ENCODE measurements around the gene LMX1A. TPM values are rescaled to one million over a fixed set of nuclear protein-coding genes. Genes with fewer than 3 reads are reported as not detected.

LMX1A gene
- total and polyA plus RNA-seq, 7 donors = 0.04 to 1.2 (median 0.46) TPM; not detected in 2

DNA sequence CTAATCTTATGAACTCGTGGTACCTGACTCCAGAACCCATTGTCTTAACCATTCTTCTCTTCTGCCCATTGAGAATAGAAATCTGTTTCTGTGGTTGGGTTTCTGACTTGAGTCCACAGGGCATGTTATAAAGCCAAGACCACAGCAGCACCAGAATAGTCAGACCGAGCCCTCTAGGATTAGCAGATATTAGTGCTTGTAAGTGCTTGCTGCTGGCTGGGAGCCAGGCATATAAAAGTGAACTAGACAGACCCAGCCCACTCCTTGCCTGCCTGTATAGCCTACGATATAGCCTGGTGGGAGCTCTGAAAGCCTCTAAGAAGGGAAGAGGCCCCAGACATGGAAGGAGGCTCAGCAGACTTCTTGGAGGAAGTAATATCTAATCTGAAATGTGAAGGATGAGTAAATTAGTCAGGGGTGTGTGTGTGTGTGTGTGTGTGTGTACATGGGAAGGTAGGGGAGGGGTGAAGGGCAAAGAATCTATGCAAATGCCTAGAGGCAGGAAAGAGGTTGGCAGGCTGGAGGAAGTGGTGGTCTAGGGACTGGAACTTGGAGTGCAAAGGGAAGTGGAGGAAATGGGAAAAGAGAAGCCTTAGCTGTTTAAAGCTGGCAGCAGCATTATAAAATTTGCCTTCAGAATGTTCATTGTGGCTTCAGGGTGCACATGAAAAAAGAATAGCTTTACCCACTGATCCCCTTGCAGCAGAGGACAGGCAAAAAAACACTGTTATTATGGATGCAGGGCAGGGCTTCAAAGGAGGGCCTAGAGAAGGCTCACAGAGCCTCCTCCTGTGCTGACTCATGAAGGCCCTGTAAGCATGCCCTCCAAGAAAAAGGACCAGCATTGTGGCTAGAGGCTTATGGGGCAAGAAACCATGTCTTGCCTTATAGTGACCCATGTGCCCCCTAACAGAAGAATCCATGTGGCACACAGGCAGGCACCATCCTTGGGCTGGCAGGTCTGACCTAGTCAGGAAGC is 169.2 kb downstream of the LMX1A start:
- intact Hi-C loops (cut with DNase I) = no loop called here
- whole genome bisulfite sequencing, 2 donors = 33 to 59% methylated on average over 3 of the region's 3 CpGs

DNA sequence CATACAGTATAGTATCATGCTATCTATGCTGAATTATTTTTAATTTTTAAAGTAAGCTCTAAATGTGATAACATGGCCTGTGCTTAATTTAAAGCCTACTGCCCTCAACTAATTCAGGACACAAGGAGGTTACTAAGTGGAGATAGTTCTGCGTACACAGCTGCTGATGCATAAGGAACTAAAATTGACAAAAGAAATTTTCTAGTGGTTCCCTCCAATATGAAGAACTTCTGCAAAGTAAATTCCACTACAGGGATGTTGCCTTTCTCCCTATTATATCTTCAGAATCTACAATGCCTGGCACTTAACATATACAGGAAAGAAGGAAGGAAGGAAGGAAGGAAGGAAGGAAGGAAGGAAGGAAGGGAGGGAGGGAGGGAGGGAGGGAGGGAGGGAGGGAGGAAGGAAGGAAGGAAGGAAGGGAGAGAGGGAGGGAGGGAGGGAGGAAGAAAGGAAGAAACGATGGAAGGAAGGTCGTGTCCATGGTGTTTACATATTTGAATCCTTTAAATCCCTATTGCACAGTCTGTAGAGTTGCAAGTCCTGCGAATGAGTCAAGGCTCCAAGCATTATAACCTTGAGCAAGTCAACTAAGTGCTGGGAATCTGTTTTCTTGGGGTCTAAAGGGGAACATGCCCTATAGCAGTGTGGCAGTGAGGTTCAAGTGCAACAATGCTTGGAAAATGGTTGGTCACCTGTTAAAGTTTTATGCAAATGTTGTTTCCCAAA is 171.2 kb downstream of the LMX1A start:
- no peak overlapping the region for H3K27ac ChIP-seq
- H3K4me1 ChIP-seq = no peaks in the 10 kb centered on the region
- H3K4me3 ChIP-seq = no peak overlapping the region
- 61 to 67% methylated on average over 4 of the region's 4 CpGs for WGBS, 2 donors
- DNase-seq = no peak
- no peaks in the 10 kb centered on the region for H3K9me3 ChIP-seq
- H3K27me3 ChIP-seq = no peaks in the 10 kb centered on the region
- no peaks in the 10 kb centered on the region for H3K36me3 ChIP-seq
- intact Hi-C loops (cut with DNase I) = no loop called here
- TF ChIP-seq, protein P1, sequence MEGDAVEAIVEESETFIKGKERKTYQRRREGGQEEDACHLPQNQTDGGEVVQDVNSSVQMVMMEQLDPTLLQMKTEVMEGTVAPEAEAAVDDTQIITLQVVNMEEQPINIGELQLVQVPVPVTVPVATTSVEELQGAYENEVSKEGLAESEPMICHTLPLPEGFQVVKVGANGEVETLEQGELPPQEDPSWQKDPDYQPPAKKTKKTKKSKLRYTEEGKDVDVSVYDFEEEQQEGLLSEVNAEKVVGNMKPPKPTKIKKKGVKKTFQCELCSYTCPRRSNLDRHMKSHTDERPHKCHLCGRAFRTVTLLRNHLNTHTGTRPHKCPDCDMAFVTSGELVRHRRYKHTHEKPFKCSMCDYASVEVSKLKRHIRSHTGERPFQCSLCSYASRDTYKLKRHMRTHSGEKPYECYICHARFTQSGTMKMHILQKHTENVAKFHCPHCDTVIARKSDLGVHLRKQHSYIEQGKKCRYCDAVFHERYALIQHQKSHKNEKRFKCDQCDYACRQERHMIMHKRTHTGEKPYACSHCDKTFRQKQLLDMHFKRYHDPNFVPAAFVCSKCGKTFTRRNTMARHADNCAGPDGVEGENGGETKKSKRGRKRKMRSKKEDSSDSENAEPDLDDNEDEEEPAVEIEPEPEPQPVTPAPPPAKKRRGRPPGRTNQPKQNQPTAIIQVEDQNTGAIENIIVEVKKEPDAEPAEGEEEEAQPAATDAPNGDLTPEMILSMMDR (IDR thresholded peaks at IDR 0.05) = no peak
- TF ChIP-seq POLR2AphosphoS5 (IDR thresholded peaks at IDR 0.05) (no peak), POLR2A (IDR thresholded peaks at IDR 0.05) (no peak), EP300 (IDR thresholded peaks at IDR 0.05) (no peak)

More for the DNA sequence above, 169.2 kb downstream of the LMX1A start:
- DNase-seq = no peak
- Histone ChIP-seq H3K27me3 (no peaks in the 10 kb centered on the region), H3K4me1 (no peaks in the 10 kb centered on the region), H3K27ac (no peak overlapping the region), H3K36me3 (no peaks in the 10 kb centered on the region), H3K4me3 (no peak overlapping the region), H3K9me3 (no peaks in the 10 kb centered on the region)
- TF ChIP-seq, protein P1 (IDR thresholded peaks at IDR 0.05) = no peak
- TF ChIP-seq EP300 (IDR thresholded peaks at IDR 0.05) = no peak
- TF ChIP-seq POLR2A (IDR thresholded peaks at IDR 0.05) = no peak
- no peak for TF ChIP-seq POLR2AphosphoS5 (IDR thresholded peaks at IDR 0.05)

DNA sequence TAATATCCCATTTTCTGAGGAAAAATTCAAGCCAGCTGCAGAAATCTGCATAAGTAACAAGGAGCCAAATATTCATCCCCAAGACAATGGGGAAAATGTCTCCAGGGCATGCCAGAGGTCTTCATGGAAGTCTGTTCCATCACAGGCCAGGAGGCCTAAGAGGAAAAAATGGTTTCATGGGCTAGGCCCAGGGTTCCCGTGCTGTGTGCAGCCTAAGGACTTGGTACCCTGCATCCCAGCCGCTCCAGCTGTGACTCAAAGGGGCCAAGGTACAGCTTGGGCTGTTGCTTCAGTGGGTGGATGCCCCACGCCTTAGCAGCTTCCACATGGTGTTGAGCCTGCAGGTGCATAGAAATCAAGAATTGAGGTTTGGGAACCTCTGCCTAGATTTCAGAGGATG is 173.5 kb downstream of the LMX1A start:
- DNase-seq = no peak
- Histone ChIP-seq H3K4me1 (no peaks in the 10 kb centered on the region), H3K27ac (no peak overlapping the region), H3K27me3 (no peaks in the 10 kb centered on the region), H3K4me3 (no peak overlapping the region), H3K36me3 (no peaks in the 10 kb centered on the region), H3K9me3 (no peaks in the 10 kb centered on the region)
- TF ChIP-seq EP300 (IDR thresholded peaks at IDR 0.05) (no peak), POLR2A (IDR thresholded peaks at IDR 0.05) (no peak), POLR2AphosphoS5 (IDR thresholded peaks at IDR 0.05) (no peak)
- TF ChIP-seq, protein P1 (IDR thresholded peaks at IDR 0.05) = no peak
- 72 to 83% methylated on average over 3 of the region's 3 CpGs for WGBS, 2 donors
- intact Hi-C loops (cut with DNase I) = no loop called here

DNA sequence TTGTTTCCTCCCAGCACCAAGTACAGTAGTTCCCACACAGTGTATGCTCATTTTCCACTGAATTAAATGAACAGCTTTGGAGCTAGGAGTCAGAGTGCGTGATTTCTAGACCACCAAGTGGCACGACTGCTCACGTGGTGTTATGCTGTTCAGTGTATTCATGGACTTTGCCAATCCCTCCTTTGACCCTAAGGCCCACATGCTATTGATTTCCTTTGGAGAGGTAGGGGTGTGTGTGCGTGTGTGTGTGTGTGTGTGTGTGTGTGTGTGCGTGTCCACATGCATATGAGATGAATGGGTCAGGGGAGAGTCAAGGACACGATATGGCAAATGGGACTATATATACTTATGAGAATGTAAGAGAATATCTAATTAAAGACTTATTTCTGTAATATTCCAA is 177.2 kb downstream of the LMX1A start:
- Histone ChIP-seq H3K4me1 (no peaks in the 10 kb centered on the region), H3K27me3 (no peaks in the 10 kb centered on the region), H3K9me3 (no peaks in the 10 kb centered on the region), H3K27ac (no peak overlapping the region), H3K36me3 (no peaks in the 10 kb centered on the region), H3K4me3 (no peak overlapping the region)
- DNase-seq = no peak
- 72 to 74% methylated on average over 6 of the region's 6 CpGs for WGBS, 2 donors
- TF ChIP-seq EP300 (IDR thresholded peaks at IDR 0.05) = no peak
- intact Hi-C loops (cut with DNase I) = no loop called here

DNA sequence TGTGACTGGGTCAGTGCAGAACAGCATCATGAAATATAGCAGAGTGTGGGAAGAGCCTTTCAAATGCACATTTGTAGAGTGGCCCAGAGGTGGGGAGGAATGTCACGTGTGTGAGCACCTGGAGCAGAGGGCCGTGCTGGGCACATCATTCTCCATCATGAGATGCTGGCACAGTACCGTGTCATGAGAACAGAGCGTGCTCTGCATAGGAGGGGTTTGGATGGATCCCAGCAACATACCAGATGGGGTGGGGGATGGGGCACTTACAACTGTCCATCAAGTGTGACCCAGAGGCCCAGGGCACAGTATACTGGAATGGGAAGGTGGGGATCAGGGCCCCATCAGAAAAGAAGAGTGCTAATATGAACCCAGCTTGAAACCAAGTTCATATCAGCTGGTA is 182.0 kb downstream of the LMX1A start:
- no peaks in the 10 kb centered on the region for H3K36me3 ChIP-seq
- no peaks in the 10 kb centered on the region for H3K27me3 ChIP-seq
- 77 to 86% methylated on average over 4 of the region's 4 CpGs for WGBS, 2 donors
- no peak overlapping the region for H3K4me3 ChIP-seq
- intact Hi-C loops (cut with DNase I) = no loop called here
- no peaks in the 10 kb centered on the region for H3K4me1 ChIP-seq
- no peak for DNase-seq
- no peak for TF ChIP-seq EP300 (IDR thresholded peaks at IDR 0.05)
- TF ChIP-seq, protein P1 (IDR thresholded peaks at IDR 0.05) = no peak
- TF ChIP-seq POLR2A (IDR thresholded peaks at IDR 0.05) = no peak
- no peak for TF ChIP-seq POLR2AphosphoS5 (IDR thresholded peaks at IDR 0.05)
- no peaks in the 10 kb centered on the region for H3K9me3 ChIP-seq
- H3K27ac ChIP-seq = no peak overlapping the region

Data from sigmoid colon (tissue), 7 donors.